Neural cell (in vitro differentiated cells): ENCODE measurements around the gene FGD6.

Source experiments
- EP300 ChIP-seq: fragments of 450-650 bp; conservative IDR thresholded peaks from 2 replicates; pipeline ENCODE4 v1.6.1; 2014; ENCODE audit warnings: antibody characterized with exemption, mild to moderate bottlenecking, moderate library complexity; ENCODE audit not compliant: poor library complexity, severe bottlenecking
- EZH2 ChIP-seq: fragments of 200-600, 300-800 bp; shearing (Covaris generic), sonication (generic); IDR thresholded peaks from 2 replicates; pipeline ENCODE4 v1.6.1; 2014; ENCODE audit warnings: antibody characterized with exemption, low read length, borderline replicate concordance, mild to moderate bottlenecking; ENCODE audit not compliant: insufficient read depth, poor library complexity, severe bottlenecking
- MXI1 ChIP-seq: fragments of 450-650 bp; conservative IDR thresholded peaks from 2 replicates; pipeline ENCODE4 v1.6.1; 2014; ENCODE audit warnings: antibody characterized with exemption, mild to moderate bottlenecking; ENCODE audit not compliant: poor library complexity, severe bottlenecking
- POLR2AphosphoS5 ChIP-seq: IDR thresholded peaks from 2 replicates; pipeline ENCODE4 v1.6.1; 2012
- TAF1 ChIP-seq: IDR thresholded peaks from 2 replicates; pipeline ENCODE4 v1.6.1; 2012; ENCODE audit warnings: low read depth
- TF ChIP-seq, protein P1 (sequence below): fragments of 450-650 bp; IDR thresholded peaks from 2 replicates; pipeline ENCODE4 v1.5.1; 2014; ENCODE audit warnings: antibody characterized with exemption, mild to moderate bottlenecking, moderate library complexity; ENCODE audit not compliant: poor library complexity, severe bottlenecking

DNA sequence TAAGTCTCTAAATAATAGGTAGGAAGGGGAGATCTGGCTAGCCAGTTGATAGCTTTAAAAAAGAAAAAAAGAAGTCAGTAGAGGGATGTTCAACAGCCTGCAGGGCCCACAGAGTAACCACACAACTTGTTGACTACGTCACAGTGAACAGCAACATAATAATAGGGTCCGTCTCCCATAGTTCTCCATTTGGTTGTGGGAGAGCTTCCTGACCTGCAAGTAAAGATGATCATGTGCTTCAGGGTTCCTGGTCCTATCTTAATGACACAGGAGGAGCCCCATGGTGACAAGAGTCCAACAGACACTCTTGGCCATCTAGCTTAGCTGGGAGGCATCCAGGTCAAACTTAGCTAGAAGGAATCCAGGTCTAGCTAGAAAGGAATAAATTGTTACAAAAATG, 36.2 kb downstream of the FGD6 start:
- TF ChIP-seq, protein P1, sequence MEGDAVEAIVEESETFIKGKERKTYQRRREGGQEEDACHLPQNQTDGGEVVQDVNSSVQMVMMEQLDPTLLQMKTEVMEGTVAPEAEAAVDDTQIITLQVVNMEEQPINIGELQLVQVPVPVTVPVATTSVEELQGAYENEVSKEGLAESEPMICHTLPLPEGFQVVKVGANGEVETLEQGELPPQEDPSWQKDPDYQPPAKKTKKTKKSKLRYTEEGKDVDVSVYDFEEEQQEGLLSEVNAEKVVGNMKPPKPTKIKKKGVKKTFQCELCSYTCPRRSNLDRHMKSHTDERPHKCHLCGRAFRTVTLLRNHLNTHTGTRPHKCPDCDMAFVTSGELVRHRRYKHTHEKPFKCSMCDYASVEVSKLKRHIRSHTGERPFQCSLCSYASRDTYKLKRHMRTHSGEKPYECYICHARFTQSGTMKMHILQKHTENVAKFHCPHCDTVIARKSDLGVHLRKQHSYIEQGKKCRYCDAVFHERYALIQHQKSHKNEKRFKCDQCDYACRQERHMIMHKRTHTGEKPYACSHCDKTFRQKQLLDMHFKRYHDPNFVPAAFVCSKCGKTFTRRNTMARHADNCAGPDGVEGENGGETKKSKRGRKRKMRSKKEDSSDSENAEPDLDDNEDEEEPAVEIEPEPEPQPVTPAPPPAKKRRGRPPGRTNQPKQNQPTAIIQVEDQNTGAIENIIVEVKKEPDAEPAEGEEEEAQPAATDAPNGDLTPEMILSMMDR = no peak
- no peak for TF ChIP-seq EZH2
- TF ChIP-seq TAF1 = no peak
- TF ChIP-seq MXI1 = no peak
- TF ChIP-seq POLR2AphosphoS5 = no peak
- TF ChIP-seq EP300 = no peak
